Hepatocyte (in vitro differentiated cells): Measurements from ENCODE around the gene TMEM174.

Source experiments
- CTCF ChIP-seq: fragments of 200-600 bp; sonication (generic); IDR thresholded peaks from 2 replicates; pipeline ENCODE4 v1.5.1; 2016; ENCODE audit warnings: antibody characterized with exemption, mild to moderate bottlenecking; ENCODE audit not compliant: poor library complexity
- EZH2 ChIP-seq: fragments of 200-600 bp; sonication (generic); IDR thresholded peaks from 2 replicates; pipeline ENCODE4 v1.6.1; 2016; ENCODE audit warnings: antibody characterized with exemption, mild to moderate bottlenecking, borderline replicate concordance
- EZH2phosphoT487 ChIP-seq: fragments of 200-600 bp; sonication (generic); IDR thresholded peaks from one replicate; pipeline ENCODE4 v1.6.1; 2018; ENCODE audit warnings: antibody characterized with exemption, mild to moderate bottlenecking, low read depth, moderate library complexity; ENCODE audit not compliant: unreplicated experiment, severe bottlenecking

- TF ChIP-seq CTCF (no peak), EZH2 (no peak), EZH2phosphoT487 (no peak)
Observed at GRCh38 chr5:73205305-73205704, 32.3 kb downstream of the TMEM174 start.
